ENCODE measurements around the gene MUC5AC.

MUC5AC gene

GRCh38 chr11:1139441-1140083 lies 18.2 kb upstream of the MUC5AC start:
- TF ChIP-seq, protein P1, sequence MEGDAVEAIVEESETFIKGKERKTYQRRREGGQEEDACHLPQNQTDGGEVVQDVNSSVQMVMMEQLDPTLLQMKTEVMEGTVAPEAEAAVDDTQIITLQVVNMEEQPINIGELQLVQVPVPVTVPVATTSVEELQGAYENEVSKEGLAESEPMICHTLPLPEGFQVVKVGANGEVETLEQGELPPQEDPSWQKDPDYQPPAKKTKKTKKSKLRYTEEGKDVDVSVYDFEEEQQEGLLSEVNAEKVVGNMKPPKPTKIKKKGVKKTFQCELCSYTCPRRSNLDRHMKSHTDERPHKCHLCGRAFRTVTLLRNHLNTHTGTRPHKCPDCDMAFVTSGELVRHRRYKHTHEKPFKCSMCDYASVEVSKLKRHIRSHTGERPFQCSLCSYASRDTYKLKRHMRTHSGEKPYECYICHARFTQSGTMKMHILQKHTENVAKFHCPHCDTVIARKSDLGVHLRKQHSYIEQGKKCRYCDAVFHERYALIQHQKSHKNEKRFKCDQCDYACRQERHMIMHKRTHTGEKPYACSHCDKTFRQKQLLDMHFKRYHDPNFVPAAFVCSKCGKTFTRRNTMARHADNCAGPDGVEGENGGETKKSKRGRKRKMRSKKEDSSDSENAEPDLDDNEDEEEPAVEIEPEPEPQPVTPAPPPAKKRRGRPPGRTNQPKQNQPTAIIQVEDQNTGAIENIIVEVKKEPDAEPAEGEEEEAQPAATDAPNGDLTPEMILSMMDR (IDR thresholded peaks at IDR 0.05; ENCODE audit: low read depth, low read length, missing control alignments) = no peak
- no peak overlapping the region for H3K4me3 ChIP-seq (replicated peaks; ENCODE audit: low read depth, low read length)
- DNase-seq (ENCODE audit: extremely low read depth, low read depth) = no peak

DNA sequence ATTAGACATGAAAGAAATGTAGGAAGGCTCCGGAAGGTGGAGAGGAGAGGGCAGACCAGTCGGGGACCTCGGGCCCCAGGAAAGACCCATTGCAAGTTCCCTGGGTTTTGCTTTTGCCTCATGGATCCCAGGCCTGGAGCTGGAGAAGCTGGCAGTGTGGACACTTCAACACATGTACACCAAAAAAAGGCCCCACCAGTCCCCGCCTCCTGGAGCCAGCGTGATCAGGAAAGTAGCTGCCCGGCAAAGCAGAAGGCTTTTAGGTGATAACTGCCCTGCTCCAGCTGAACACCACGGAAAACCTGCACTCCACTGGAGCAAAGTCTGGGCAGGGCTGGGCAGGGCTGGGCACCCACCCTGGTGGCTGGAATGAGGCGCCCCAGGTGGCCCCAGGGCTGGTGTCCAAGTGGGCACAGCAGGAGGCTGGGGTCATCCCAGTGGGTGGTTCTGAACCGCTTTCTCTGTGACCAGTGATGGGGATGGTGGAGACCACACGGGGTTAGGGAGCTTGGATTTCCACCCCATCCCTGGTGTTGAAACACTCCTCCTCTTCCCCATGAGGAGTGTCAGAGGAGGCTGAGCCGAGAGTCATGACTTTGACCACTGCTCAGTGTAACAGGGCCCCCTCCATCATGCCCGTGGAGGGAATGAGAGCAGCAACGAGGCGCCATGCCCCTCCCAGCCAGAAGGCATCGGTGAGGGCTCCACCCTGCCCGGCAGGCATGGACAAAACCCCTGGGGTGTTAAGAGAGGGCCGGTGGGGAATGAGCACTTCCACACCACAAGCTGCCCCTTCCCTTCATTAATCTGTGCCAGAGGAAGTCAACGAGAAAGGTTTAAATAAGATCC lies 16.9 kb upstream of the MUC5AC start:
- DNase-seq (ENCODE audit: extremely low read depth, low read depth) = no peak
- TF ChIP-seq, protein P1 (IDR thresholded peaks at IDR 0.05; ENCODE audit: low read depth, low read length, missing control alignments) = no peak
- H3K4me3 ChIP-seq (replicated peaks; ENCODE audit: low read depth, low read length) = no peak overlapping the region

DNA sequence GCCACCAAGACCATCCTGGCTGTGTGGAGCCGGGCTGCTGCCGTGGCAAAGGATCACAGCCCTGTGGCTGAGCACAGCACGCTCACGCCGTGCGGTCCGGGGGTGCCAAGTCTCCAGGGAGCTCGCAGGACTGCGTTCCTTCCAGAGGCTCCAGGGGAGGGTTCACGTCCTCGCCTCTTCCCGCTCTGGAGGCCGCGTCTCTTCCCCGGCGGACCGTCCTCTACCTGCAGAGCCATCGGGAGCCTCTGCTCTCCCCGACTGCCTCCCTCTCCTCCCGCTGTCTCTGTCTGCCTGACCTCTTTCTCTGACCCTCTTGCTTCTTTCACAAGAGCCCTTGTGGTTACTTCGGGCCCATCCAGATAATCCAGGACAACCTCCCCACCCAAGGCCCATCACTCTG lies 11.4 kb upstream of the MUC5AC start:
- TF ChIP-seq, protein P1 (IDR thresholded peaks at IDR 0.05; ENCODE audit: low read depth, low read length, missing control alignments) = no peak
- DNase-seq (ENCODE audit: extremely low read depth, low read depth) = no peak
- H3K4me3 ChIP-seq (replicated peaks; ENCODE audit: low read depth, low read length) = no peak overlapping the region

DNA sequence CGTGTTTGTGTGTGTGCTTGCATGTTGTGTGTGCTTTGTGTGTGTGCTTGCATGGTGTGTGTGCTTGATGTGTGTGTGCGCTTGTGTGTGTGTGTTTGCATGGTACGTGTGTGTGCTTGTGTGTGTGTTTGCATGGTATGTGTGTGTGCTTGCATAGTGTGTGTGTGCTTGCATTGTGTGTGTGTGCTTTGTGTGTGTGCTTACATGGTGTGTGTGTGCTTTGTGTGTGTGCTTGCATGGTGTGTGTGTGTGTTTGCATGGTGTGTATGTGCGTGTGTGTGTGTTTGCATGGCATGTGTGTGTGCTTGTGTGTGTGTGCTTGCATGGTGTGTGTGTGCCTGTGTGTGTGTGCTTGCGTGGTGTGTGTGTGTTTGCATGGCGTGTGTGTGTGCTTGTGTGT lies 10.0 kb upstream of the MUC5AC start:
- no peak overlapping the region for H3K4me3 ChIP-seq (replicated peaks; ENCODE audit: low read depth, low read length)
- TF ChIP-seq, protein P1 (IDR thresholded peaks at IDR 0.05; ENCODE audit: low read depth, low read length, missing control alignments) = no peak
- DNase-seq (ENCODE audit: extremely low read depth, low read depth) = no peak

- H3K4me3 ChIP-seq (replicated peaks; ENCODE audit: low read depth, low read length) = no peak overlapping the region
- TF ChIP-seq, protein P1 (IDR thresholded peaks at IDR 0.05; ENCODE audit: low read depth, low read length, missing control alignments) = no peak
- DNase-seq (ENCODE audit: extremely low read depth, low read depth) = no peak
Measured at GRCh38 chr11:1148752-1149180, 9.0 kb upstream of the MUC5AC start.

DNA sequence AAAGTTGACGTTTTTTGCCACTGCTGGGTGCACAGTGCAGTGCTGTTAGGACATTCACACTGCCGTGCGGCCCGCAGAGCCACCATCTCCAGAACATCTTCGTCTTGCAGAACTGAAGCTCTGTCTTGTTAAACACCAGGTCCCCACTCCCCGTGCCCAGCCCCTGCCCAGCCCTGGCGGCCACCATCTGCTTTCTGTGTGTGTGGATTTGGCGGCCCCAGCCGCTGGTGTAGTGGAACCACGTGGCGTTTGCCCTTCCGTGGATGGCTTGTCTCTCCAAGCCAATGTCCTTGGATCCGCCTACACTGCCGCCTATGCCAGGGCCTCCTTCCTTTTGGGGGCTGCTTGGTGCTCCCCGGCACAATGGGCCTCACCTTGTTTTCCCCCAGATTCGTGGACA lies 8.2 kb upstream of the MUC5AC start:
- no peak for DNase-seq (ENCODE audit: extremely low read depth, low read depth)
- TF ChIP-seq, protein P1 (IDR thresholded peaks at IDR 0.05; ENCODE audit: low read depth, low read length, missing control alignments) = no peak
- no peak overlapping the region for H3K4me3 ChIP-seq (replicated peaks; ENCODE audit: low read depth, low read length)

Data from HFF-Myc (cell line).